HEK293T (cell line): Measurements from ENCODE around the gene FCGR1A.
"Not testable (repeated sequence)": the region's sequence is repeated elsewhere in the genome, so short reads cannot be mapped to it uniquely, and the experiment has no call there.

ENCODE experiments used
- FOXA1 ChIP-seq: fragments of 450-650 bp; IDR thresholded peaks from 2 replicates; pipeline ENCODE4 v1.6.1; 2016; ENCODE audit warnings: mild to moderate bottlenecking
- FOXM1 ChIP-seq: fragments of 450-650 bp; IDR thresholded peaks from 2 replicates; pipeline ENCODE4 v1.6.1; 2017; ENCODE audit warnings: mild to moderate bottlenecking, borderline replicate concordance
- SUZ12 ChIP-seq: fragments of 450-650 bp; IDR thresholded peaks from 2 replicates; pipeline ENCODE4 v1.6.1; 2016; ENCODE audit warnings: mild to moderate bottlenecking

GRCh38 chr1:149764087-149764800 lies 18.2 kb upstream of the FCGR1A start:
- TF ChIP-seq SUZ12, FOXM1, FOXA1: not testable (repeated sequence)
